Bronchial epithelial cell (primary cell): ENCODE measurements around the gene PTBP1. TPM values are rescaled to one million over a fixed set of nuclear protein-coding genes. Genes with fewer than 3 reads are reported as not detected.

Experiments
- DNase-seq: peaks from one replicate; pipeline ENCODE4 v3.0.0-alpha.2; 2010; ENCODE audit warnings: low read depth
- FAIRE-seq: peaks from 2 replicates; lab custom pipeline; 2011; peaks lifted over from hg19 to GRCh38; lab: Jason Lieb, UNC
- H3K27me3 ChIP-seq: 2 replicates; pipeline ENCODE4 v1.5.1; 2011; ENCODE audit warnings: low read length; ENCODE audit not compliant: control insufficient read depth, insufficient read depth
- H3K36me3 ChIP-seq: 2 replicates; pipeline ENCODE4 v1.5.1; 2011; ENCODE audit warnings: low read length; ENCODE audit not compliant: control insufficient read depth, insufficient read depth
- H3K4me3 ChIP-seq: 2 replicates; pipeline ENCODE4 v1.5.1; 2011; ENCODE audit warnings: mild to moderate bottlenecking, low read depth, low read length, control low read depth
- total RNA-seq: library from RNA; depleted of rRNA; stranded (reverse); fragments of >200 nt; gene quantifications from 2 replicates; pipeline ENCODE4 v1.2.1, GENCODE V29; 2014
- TF ChIP-seq, protein P1 (sequence below): IDR thresholded peaks from 2 replicates; pipeline ENCODE4 v1.5.1; 2011; ENCODE audit warnings: mild to moderate bottlenecking, moderate library complexity, low read length, control low read depth, inconsistent platforms; ENCODE audit not compliant: insufficient read depth, severe bottlenecking

PTBP1 gene
- total RNA-seq, 1 donor from 2014 or later = 99.0 TPM

DNA sequence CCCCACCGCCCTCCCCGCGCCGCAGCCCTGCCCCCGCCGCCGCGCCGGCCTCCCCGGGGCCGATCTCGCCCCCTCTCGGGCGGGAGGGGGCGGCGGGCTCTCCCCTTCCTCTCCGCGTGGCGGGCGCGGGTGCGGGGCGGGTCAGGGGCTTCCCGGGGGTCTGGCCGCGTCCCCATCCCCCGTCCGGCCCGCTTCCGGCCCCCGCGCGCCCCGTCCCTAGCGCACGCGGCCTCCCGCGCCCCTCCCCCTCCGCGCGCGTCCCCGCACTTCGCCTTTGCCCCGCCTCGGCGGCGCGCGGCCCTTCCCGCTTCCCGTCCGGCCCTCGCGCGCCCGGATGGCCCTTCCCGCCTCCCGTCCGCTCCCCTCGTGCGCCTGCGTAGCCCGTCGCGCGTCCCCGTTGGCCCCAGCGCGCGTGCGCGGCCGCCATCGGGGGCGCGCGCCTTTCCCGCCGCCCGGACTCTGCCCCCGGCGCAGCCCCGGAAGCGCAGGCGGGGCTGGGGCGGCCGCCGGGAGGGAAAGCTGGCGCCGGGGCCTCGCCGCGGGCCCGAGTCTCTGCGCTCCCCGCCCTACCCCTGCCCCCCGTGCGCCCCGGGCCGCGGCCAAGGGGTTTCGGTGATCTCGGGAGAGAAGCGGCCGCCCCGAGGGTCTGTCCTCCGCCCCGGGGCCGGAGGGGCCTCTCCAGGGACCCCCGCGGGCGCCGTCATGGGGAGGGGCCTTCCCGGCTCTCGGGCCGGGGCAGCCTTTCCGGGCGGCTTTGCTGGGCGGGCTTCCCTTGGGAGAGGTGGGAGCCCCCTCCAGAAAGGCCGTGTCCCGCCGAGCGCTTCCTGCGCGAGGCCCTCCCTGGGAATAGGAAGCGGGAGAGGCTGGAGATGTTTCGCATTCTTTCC, 519 bp downstream of the PTBP1 start:
- no peak for FAIRE-seq
- peaks cover 27% of the 10 kb centered on the region for H3K36me3 ChIP-seq
- peak overlapping the region; percentile 78 for H3K4me3 ChIP-seq
- H3K27me3 ChIP-seq = no peaks in the 10 kb centered on the region
- TF ChIP-seq, protein P1, sequence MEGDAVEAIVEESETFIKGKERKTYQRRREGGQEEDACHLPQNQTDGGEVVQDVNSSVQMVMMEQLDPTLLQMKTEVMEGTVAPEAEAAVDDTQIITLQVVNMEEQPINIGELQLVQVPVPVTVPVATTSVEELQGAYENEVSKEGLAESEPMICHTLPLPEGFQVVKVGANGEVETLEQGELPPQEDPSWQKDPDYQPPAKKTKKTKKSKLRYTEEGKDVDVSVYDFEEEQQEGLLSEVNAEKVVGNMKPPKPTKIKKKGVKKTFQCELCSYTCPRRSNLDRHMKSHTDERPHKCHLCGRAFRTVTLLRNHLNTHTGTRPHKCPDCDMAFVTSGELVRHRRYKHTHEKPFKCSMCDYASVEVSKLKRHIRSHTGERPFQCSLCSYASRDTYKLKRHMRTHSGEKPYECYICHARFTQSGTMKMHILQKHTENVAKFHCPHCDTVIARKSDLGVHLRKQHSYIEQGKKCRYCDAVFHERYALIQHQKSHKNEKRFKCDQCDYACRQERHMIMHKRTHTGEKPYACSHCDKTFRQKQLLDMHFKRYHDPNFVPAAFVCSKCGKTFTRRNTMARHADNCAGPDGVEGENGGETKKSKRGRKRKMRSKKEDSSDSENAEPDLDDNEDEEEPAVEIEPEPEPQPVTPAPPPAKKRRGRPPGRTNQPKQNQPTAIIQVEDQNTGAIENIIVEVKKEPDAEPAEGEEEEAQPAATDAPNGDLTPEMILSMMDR = no peak
- DNase-seq = peak; percentile 49

DNA sequence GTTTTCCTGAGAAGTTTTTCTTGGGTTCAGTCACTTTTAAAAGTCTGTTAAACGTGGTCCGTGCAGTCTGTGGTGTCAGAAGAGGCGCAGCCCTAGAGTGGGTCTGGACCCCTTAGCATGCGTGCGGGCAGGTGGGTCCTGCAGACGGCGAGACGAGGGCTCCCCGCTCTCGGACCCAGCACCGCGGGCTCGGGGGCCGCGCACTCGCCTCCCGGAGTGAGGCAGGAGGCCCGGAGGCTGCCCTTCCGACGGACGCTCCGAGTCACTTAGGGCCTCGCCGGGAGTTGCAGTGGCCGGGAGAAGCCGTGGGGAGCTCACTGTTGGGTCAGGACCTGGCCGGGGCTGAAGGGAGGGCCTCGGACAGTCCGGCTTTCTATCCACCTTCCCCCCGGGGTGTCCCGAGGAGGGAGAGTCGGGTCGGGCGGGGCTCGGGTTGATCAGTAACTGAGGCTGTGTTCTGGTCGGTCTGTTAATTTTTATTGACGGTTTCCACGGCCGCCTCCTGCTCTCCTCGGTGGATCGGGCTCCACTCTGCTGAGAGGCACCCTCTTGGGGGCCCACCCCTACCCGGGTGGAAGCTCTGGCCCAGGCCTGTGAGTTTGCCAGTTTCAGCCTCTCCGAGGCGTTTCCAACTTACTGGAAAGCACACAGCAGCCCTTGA, 1.3 kb downstream of the PTBP1 start:
- TF ChIP-seq, protein P1 = no peak
- Histone ChIP-seq H3K27me3 (no peaks in the 10 kb centered on the region), H3K36me3 (peaks cover 33% of the 10 kb centered on the region), H3K4me3 (peak overlapping the region; percentile 78)
- no peak for FAIRE-seq
- no peak for DNase-seq

DNA sequence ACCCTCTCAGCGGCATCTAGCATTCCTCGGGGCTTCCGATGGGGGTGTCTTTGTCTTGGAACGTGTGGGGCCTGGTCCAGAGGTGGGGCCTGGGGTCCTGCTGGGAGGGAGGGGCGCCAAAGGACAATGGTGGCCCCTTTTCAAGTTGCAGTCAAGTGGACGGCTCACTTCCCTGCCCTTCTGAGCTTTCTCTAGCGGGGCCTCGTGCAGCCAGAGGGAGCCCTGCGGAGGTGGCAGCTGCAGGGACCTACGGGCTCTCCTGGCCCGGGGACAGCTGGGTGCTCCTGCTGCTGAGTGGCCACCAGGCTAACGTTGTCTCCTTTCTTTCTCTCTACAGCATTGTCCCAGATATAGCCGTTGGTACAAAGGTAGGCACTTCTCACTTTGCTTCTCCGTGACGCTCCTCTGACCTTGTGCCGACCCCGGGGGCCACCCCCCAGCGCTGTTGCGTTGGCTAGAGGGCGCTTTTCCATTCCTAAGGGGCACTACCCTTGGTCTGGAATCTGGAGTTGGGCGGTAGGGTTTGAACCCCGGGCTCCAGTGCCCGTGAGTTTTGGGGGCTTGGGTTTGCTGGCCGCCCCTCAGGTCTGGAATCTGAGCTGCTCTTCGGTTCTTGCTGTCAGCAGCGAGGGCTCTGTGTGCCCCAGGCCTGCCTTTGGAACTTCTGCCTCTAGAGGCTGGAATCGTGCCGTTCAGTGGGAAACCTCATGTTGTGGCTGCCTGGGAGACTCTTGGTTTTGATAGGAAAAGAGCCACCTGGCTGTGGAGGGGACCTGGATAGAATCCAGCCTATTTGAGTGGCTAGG, 2.0 kb downstream of the PTBP1 start:
- Histone ChIP-seq H3K27me3 (no peaks in the 10 kb centered on the region), H3K36me3 (peaks cover 37% of the 10 kb centered on the region), H3K4me3 (peak overlapping the region; percentile 78)
- DNase-seq = peak; percentile 23
- TF ChIP-seq, protein P1 = peak; percentile 11
- FAIRE-seq = no peak

DNA sequence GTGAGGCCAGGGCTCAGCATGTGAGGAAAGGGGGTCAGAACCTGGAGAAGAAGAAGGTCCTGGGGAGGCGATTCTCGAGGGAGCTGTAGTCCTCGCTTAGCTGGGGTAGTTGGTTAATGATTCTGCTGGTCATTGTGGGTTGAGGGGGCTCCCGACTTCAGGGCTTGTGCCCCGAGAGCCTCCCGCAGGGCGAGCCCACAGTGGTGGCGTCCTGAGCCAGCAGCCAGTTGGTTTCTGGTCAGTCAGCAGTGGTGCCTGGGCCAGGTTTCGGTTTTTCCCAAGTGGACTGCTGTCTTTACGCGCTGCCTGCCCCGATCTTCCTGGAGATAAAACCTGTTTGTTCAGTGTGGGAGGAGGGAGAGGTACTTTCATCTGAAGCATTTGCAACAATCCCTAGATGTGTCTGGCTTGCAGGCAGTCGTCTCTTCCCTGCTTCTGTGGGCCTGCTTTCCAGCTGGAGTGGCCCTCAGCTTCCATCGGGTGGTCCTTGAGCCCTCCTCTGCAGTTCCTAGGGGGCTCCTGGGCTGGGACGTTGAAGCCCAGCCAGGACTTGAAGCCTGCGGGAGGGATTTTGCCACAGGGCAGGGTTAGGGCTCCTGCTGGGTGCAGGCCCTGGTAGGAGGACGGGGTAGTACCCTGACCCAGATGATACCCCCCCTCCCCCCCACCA, 3.2 kb downstream of the PTBP1 start:
- no peak for FAIRE-seq
- peak; percentile 43 for DNase-seq
- H3K36me3 ChIP-seq = peaks cover 46% of the 10 kb centered on the region

More for the DNA sequence above, 3.2 kb downstream of the PTBP1 start:
- H3K27me3 ChIP-seq = no peaks in the 10 kb centered on the region
- TF ChIP-seq, protein P1 = no peak
- H3K4me3 ChIP-seq = peak overlapping the region; percentile 23
